Ammon's horn (tissue), 1 donor: ENCODE data around the gene BPHL.
"Not testable (repeated sequence)": the region's sequence is repeated elsewhere in the genome, so short reads cannot be mapped to it uniquely, and the experiment has no call there.

Source experiments
- DNase-seq: peaks from one replicate; pipeline ENCODE4 v3.0.0-alpha.2; 2016; ENCODE audit warnings: low spot score

The BPHL gene

GRCh38 chr6:3122823-3123182 lies 4.3 kb downstream of the BPHL start:
- DNase-seq = no peak

GRCh38 chr6:3124667-3125066 lies 6.2 kb downstream of the BPHL start:
- DNase-seq = no peak

- DNase-seq = no peak
Observed at GRCh38 chr6:3125815-3126214, 7.3 kb downstream of the BPHL start.

- no peak for DNase-seq
Observed at GRCh38 chr6:3128356-3129108, 10.0 kb downstream of the BPHL start.

- DNase-seq = no peak
Observed at GRCh38 chr6:3131695-3132094, 13.2 kb downstream of the BPHL start.

- DNase-seq = no peak
Observed at GRCh38 chr6:3133515-3133914, 15.0 kb downstream of the BPHL start.

GRCh38 chr6:3135668-3136291 lies 17.3 kb downstream of the BPHL start:
- no peak for DNase-seq

GRCh38 chr6:3136292-3137011 lies 17.9 kb downstream of the BPHL start:
- no peak for DNase-seq

GRCh38 chr6:3137057-3137777 lies 18.7 kb downstream of the BPHL start:
- DNase-seq = peak; percentile 54

GRCh38 chr6:3137873-3138272 lies 19.4 kb downstream of the BPHL start:
- not testable (repeated sequence) for DNase-seq

GRCh38 chr6:3138341-3138740 lies 19.8 kb downstream of the BPHL start:
- DNase-seq = no peak

- peak; percentile 72 for DNase-seq
Observed at GRCh38 chr6:3139090-3139903, 20.8 kb downstream of the BPHL start.

- DNase-seq = no peak
Observed at GRCh38 chr6:3140201-3140600, 21.7 kb downstream of the BPHL start.

- no peak for DNase-seq
Observed at GRCh38 chr6:3142536-3142935, 24.0 kb downstream of the BPHL start.

GRCh38 chr6:3143158-3143557 lies 24.6 kb downstream of the BPHL start:
- no peak for DNase-seq

- no peak for DNase-seq
Observed at GRCh38 chr6:3144571-3144970, 26.1 kb downstream of the BPHL start.

- DNase-seq = no peak
Observed at GRCh38 chr6:3147914-3148757, 29.6 kb downstream of the BPHL start.

GRCh38 chr6:3151691-3152090 lies 33.2 kb downstream of the BPHL start:
- peak; percentile 48 for DNase-seq

- DNase-seq = no peak
Observed at GRCh38 chr6:3152689-3153088, 34.2 kb downstream of the BPHL start.

- not testable (repeated sequence) for DNase-seq
Observed at GRCh38 chr6:3155416-3155815, 36.9 kb downstream of the BPHL start.
